ENCODE results near the gene PPFIA4. TPM values are rescaled to one million over a fixed set of nuclear protein-coding genes. Genes with fewer than 3 reads are reported as not detected.

The PPFIA4 gene
- total RNA-seq, 1 experiment from 2014 or later, result 21.1 TPM

DNA sequence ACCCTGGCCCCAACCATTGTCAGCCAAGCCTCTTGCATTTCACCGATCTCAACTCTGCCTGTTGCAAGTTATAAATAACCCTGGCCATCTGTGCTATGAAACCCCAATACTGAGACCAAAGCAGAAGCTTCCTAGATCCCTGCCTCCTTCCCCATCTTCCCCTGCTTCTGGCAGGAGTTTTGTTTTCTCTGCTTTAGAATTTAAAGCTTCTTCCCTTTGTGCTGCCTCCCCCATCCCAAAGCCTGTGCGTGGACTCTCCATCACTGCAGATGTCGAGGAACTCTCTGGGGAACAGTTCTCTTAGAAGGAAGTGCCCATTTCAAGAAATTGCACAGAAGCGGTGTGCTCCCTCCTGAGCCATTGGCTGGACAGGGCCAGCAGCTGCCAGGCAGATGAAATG lies 76.9 kb downstream of the PPFIA4 start (continued):
- TF ChIP-seq, protein P1, sequence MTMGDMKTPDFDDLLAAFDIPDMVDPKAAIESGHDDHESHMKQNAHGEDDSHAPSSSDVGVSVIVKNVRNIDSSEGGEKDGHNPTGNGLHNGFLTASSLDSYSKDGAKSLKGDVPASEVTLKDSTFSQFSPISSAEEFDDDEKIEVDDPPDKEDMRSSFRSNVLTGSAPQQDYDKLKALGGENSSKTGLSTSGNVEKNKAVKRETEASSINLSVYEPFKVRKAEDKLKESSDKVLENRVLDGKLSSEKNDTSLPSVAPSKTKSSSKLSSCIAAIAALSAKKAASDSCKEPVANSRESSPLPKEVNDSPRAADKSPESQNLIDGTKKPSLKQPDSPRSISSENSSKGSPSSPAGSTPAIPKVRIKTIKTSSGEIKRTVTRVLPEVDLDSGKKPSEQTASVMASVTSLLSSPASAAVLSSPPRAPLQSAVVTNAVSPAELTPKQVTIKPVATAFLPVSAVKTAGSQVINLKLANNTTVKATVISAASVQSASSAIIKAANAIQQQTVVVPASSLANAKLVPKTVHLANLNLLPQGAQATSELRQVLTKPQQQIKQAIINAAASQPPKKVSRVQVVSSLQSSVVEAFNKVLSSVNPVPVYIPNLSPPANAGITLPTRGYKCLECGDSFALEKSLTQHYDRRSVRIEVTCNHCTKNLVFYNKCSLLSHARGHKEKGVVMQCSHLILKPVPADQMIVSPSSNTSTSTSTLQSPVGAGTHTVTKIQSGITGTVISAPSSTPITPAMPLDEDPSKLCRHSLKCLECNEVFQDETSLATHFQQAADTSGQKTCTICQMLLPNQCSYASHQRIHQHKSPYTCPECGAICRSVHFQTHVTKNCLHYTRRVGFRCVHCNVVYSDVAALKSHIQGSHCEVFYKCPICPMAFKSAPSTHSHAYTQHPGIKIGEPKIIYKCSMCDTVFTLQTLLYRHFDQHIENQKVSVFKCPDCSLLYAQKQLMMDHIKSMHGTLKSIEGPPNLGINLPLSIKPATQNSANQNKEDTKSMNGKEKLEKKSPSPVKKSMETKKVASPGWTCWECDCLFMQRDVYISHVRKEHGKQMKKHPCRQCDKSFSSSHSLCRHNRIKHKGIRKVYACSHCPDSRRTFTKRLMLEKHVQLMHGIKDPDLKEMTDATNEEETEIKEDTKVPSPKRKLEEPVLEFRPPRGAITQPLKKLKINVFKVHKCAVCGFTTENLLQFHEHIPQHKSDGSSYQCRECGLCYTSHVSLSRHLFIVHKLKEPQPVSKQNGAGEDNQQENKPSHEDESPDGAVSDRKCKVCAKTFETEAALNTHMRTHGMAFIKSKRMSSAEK (CRISPR knock-in tag; IDR thresholded peaks at IDR 0.05; ENCODE audit: borderline replicate concordance), result no peak

DNA sequence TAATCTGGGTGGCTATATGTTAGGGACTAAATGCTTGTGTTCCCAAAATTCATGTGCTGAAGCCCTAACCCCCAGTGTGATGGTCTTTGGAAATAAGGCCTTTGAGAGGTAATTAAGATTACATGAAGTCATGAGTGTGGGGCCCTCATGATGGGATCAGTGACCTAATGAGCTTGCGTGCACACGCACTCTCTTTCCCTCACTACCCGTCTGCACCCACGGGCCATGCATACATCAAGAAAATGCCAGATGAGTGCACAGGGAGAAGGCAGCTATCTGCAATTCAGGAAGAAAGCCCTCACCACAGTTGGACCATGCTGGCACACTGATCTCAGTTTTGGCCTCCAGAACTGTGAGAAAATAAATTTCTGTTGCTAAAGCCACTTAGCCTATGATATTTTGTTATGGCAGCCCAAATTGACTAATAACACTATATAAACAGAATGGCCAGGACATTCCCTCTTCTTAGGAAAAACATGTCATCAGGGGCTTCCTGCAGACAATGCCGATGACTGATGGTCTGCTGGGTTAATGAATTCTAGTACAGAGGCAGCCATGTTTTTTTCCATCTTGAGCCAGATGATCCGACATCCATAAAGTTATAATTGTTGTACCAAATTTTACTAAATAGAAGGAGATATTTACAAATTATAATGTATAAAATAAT lies 77.7 kb downstream of the PPFIA4 start:
- H3K27ac Mint-ChIP-seq, result no peak overlapping the region
- no peaks in the 10 kb centered on the region for H3K4me1 Mint-ChIP-seq
- ChIA-PET POLR2A (no interaction called here), CTCF (interaction anchor here (0.9 to 2.3 kb wide), 3 partner anchors 20 to 163 kb away, joined by 3 to 9 read pairs (median 6); no protein-coding TSS in a partner anchor)
- H3K9me3 Mint-ChIP-seq, result peaks cover 15% of the 10 kb centered on the region
- H3K4me3 Mint-ChIP-seq, result no peak overlapping the region
- H3K27me3 Mint-ChIP-seq (ENCODE audit: low read depth), result peaks cover 2% of the 10 kb centered on the region
- no peak for DNase-seq (ENCODE audit: low spot score)
- ATAC-seq, result no peak
- peaks cover 4% of the 10 kb centered on the region; the same call in 1 of the 2 replicates for H3K36me3 Mint-ChIP-seq
- no peak for TF ChIP-seq ZNF317 (CRISPR knock-in tag; IDR thresholded peaks at IDR 0.05; ENCODE audit: borderline replicate concordance, low read depth)
- TF ChIP-seq, protein P2, sequence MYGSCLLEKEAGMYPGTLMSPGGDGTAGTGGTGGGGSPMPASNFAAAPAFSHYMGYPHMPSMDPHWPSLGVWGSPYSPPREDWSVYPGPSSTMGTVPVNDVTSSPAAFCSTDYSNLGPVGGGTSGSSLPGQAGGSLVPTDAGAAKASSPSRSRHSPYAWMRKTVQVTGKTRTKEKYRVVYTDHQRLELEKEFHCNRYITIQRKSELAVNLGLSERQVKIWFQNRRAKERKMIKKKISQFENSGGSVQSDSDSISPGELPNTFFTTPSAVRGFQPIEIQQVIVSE (CRISPR knock-in tag; IDR thresholded peaks at IDR 0.05; ENCODE audit: borderline replicate concordance), result no peak
- TF ChIP-seq ESRRA (CRISPR knock-in tag; IDR thresholded peaks at IDR 0.05; ENCODE audit: borderline replicate concordance), result no peak
- TF ChIP-seq CREB1 (CRISPR knock-in tag; IDR thresholded peaks at IDR 0.05), result no peak
- no peak for TF ChIP-seq KAT7 (CRISPR knock-in tag; IDR thresholded peaks at IDR 0.05; ENCODE audit: borderline replicate concordance)
- TF ChIP-seq, protein P3, sequence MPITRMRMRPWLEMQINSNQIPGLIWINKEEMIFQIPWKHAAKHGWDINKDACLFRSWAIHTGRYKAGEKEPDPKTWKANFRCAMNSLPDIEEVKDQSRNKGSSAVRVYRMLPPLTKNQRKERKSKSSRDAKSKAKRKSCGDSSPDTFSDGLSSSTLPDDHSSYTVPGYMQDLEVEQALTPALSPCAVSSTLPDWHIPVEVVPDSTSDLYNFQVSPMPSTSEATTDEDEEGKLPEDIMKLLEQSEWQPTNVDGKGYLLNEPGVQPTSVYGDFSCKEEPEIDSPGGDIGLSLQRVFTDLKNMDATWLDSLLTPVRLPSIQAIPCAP (CRISPR knock-in tag; IDR thresholded peaks at IDR 0.05), result no peak
- TF ChIP-seq, protein P4, sequence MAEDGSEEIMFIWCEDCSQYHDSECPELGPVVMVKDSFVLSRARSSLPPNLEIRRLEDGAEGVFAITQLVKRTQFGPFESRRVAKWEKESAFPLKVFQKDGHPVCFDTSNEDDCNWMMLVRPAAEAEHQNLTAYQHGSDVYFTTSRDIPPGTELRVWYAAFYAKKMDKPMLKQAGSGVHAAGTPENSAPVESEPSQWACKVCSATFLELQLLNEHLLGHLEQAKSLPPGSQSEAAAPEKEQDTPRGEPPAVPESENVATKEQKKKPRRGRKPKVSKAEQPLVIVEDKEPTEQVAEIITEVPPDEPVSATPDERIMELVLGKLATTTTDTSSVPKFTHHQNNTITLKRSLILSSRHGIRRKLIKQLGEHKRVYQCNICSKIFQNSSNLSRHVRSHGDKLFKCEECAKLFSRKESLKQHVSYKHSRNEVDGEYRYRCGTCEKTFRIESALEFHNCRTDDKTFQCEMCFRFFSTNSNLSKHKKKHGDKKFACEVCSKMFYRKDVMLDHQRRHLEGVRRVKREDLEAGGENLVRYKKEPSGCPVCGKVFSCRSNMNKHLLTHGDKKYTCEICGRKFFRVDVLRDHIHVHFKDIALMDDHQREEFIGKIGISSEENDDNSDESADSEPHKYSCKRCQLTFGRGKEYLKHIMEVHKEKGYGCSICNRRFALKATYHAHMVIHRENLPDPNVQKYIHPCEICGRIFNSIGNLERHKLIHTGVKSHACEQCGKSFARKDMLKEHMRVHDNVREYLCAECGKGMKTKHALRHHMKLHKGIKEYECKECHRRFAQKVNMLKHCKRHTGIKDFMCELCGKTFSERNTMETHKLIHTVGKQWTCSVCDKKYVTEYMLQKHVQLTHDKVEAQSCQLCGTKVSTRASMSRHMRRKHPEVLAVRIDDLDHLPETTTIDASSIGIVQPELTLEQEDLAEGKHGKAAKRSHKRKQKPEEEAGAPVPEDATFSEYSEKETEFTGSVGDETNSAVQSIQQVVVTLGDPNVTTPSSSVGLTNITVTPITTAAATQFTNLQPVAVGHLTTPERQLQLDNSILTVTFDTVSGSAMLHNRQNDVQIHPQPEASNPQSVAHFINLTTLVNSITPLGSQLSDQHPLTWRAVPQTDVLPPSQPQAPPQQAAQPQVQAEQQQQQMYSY (CRISPR knock-in tag; IDR thresholded peaks at IDR 0.05), result no peak
- TF ChIP-seq, protein P5, sequence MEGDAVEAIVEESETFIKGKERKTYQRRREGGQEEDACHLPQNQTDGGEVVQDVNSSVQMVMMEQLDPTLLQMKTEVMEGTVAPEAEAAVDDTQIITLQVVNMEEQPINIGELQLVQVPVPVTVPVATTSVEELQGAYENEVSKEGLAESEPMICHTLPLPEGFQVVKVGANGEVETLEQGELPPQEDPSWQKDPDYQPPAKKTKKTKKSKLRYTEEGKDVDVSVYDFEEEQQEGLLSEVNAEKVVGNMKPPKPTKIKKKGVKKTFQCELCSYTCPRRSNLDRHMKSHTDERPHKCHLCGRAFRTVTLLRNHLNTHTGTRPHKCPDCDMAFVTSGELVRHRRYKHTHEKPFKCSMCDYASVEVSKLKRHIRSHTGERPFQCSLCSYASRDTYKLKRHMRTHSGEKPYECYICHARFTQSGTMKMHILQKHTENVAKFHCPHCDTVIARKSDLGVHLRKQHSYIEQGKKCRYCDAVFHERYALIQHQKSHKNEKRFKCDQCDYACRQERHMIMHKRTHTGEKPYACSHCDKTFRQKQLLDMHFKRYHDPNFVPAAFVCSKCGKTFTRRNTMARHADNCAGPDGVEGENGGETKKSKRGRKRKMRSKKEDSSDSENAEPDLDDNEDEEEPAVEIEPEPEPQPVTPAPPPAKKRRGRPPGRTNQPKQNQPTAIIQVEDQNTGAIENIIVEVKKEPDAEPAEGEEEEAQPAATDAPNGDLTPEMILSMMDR (IDR thresholded peaks at IDR 0.05), result no peak
- TF ChIP-seq, protein P6, sequence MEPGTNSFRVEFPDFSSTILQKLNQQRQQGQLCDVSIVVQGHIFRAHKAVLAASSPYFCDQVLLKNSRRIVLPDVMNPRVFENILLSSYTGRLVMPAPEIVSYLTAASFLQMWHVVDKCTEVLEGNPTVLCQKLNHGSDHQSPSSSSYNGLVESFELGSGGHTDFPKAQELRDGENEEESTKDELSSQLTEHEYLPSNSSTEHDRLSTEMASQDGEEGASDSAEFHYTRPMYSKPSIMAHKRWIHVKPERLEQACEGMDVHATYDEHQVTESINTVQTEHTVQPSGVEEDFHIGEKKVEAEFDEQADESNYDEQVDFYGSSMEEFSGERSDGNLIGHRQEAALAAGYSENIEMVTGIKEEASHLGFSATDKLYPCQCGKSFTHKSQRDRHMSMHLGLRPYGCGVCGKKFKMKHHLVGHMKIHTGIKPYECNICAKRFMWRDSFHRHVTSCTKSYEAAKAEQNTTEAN (CRISPR knock-in tag; IDR thresholded peaks at IDR 0.05), result no peak
- TF ChIP-seq, protein P7, sequence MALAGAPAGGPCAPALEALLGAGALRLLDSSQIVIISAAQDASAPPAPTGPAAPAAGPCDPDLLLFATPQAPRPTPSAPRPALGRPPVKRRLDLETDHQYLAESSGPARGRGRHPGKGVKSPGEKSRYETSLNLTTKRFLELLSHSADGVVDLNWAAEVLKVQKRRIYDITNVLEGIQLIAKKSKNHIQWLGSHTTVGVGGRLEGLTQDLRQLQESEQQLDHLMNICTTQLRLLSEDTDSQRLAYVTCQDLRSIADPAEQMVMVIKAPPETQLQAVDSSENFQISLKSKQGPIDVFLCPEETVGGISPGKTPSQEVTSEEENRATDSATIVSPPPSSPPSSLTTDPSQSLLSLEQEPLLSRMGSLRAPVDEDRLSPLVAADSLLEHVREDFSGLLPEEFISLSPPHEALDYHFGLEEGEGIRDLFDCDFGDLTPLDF (CRISPR knock-in tag; IDR thresholded peaks at IDR 0.05), result no peak
- TF ChIP-seq, protein P8, sequence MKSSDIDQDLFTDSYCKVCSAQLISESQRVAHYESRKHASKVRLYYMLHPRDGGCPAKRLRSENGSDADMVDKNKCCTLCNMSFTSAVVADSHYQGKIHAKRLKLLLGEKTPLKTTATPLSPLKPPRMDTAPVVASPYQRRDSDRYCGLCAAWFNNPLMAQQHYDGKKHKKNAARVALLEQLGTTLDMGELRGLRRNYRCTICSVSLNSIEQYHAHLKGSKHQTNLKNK (CRISPR knock-in tag; IDR thresholded peaks at IDR 0.05), result no peak
- TF ChIP-seq, protein P9, sequence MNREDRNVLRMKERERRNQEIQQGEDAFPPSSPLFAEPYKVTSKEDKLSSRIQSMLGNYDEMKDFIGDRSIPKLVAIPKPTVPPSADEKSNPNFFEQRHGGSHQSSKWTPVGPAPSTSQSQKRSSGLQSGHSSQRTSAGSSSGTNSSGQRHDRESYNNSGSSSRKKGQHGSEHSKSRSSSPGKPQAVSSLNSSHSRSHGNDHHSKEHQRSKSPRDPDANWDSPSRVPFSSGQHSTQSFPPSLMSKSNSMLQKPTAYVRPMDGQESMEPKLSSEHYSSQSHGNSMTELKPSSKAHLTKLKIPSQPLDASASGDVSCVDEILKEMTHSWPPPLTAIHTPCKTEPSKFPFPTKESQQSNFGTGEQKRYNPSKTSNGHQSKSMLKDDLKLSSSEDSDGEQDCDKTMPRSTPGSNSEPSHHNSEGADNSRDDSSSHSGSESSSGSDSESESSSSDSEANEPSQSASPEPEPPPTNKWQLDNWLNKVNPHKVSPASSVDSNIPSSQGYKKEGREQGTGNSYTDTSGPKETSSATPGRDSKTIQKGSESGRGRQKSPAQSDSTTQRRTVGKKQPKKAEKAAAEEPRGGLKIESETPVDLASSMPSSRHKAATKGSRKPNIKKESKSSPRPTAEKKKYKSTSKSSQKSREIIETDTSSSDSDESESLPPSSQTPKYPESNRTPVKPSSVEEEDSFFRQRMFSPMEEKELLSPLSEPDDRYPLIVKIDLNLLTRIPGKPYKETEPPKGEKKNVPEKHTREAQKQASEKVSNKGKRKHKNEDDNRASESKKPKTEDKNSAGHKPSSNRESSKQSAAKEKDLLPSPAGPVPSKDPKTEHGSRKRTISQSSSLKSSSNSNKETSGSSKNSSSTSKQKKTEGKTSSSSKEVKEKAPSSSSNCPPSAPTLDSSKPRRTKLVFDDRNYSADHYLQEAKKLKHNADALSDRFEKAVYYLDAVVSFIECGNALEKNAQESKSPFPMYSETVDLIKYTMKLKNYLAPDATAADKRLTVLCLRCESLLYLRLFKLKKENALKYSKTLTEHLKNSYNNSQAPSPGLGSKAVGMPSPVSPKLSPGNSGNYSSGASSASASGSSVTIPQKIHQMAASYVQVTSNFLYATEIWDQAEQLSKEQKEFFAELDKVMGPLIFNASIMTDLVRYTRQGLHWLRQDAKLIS (CRISPR knock-in tag; IDR thresholded peaks at IDR 0.05; ENCODE audit: borderline replicate concordance), result no peak
- no peak for TF ChIP-seq SOX15 (CRISPR knock-in tag; IDR thresholded peaks at IDR 0.05)
- no peak for TF ChIP-seq MXD4 (CRISPR knock-in tag; IDR thresholded peaks at IDR 0.05; ENCODE audit: borderline replicate concordance)
- no peak for TF ChIP-seq JUN (CRISPR knock-in tag; IDR thresholded peaks at IDR 0.05)
